WTC11 (cell line): ENCODE measurements around the gene ZNF773.
"Not testable (repeated sequence)": the region's sequence is repeated elsewhere in the genome, so short reads cannot be mapped to it uniquely, and the experiment has no call there.

Source experiments
- ATF6 ChIP-seq: sonication (generic); formaldehyde crosslinking; IDR thresholded peaks from 2 replicates; pipeline ENCODE4 v1.8.1; 2023; ENCODE audit warnings: mild to moderate bottlenecking, missing genetic modification reagents
- CREB1 ChIP-seq: sonication (generic); formaldehyde crosslinking; IDR thresholded peaks from 2 replicates; pipeline ENCODE4 v1.8.0; 2023; ENCODE audit warnings: mild to moderate bottlenecking, missing genetic modification reagents
- CREM ChIP-seq: sonication (generic); formaldehyde crosslinking; IDR thresholded peaks from 2 replicates; pipeline ENCODE4 v1.8.1; 2022; ENCODE audit warnings: mild to moderate bottlenecking, missing genetic modification reagents, moderate library complexity
- CTCF ChIP-seq: fragments of 200-600 bp; IDR thresholded peaks from 2 replicates; pipeline ENCODE4 v1.8.0; 2022; ENCODE audit warnings: antibody characterized with exemption
- FOXJ3 ChIP-seq: sonication (generic); formaldehyde crosslinking; IDR thresholded peaks from 2 replicates; pipeline ENCODE4 v1.9.0; 2021; ENCODE audit warnings: missing genetic modification reagents, mild to moderate bottlenecking, borderline replicate concordance
- MAX ChIP-seq: sonication (generic); formaldehyde crosslinking; IDR thresholded peaks from 2 replicates; pipeline ENCODE4 v1.8.0; 2022; ENCODE audit warnings: mild to moderate bottlenecking, missing genetic modification reagents
- TEAD4 ChIP-seq: sonication (generic); formaldehyde crosslinking; IDR thresholded peaks from 2 replicates; pipeline ENCODE4 v1.8.0; 2022; ENCODE audit warnings: mild to moderate bottlenecking, missing genetic modification reagents
- USF2 ChIP-seq: sonication (generic); formaldehyde crosslinking; IDR thresholded peaks from 2 replicates; pipeline ENCODE4 v1.8.1; 2023; ENCODE audit warnings: mild to moderate bottlenecking, missing genetic modification reagents, moderate library complexity
- ZNF416 ChIP-seq: fragments of 250-450 bp; sonication (Bioruptor Pico); IDR thresholded peaks from 2 replicates; pipeline ENCODE4 v1.9.0; 2021; ENCODE audit warnings: mild to moderate bottlenecking, inconsistent platforms

- not testable (repeated sequence) for TF ChIP-seq CTCF; FOXJ3; CREM (CRISPR knock-in tag); TEAD4 (CRISPR knock-in tag); ZNF416 (CRISPR knock-in tag); USF2 (CRISPR knock-in tag); ATF6 (CRISPR knock-in tag); CREB1 (CRISPR knock-in tag)
- peak; percentile 55; the same call in 1 of the 2 replicates for TF ChIP-seq MAX (CRISPR knock-in tag)
Observed at GRCh38 chr19:57487477-57488298, 12.1 kb upstream of the ZNF773 start, which contains the start of gene ZNF419.
